Caco-2 (cell line): ENCODE measurements around the gene SORCS2. TPM values are rescaled to one million over a fixed set of nuclear protein-coding genes. Genes with fewer than 3 reads are reported as not detected.

Source experiments
- BruUV-seq: library from RNA; stranded (reverse); fragments of 400-500 nt; replicated peaks from 2 replicates; lab custom pipeline; 2021; lab: Mats Ljungman, UMichigan
- CTCF ChIA-PET: fragments of 300-600 bp; sonication (Branson Sonifier 250); formaldehyde crosslinking; loops from one replicate; lab custom pipeline; 2022; ENCODE audit warnings: antibody characterized with exemption; lab: Charles Lee
- POLR2A ChIA-PET: fragments of 300-600 bp; sonication (Branson Sonifier 250); formaldehyde crosslinking; loops from one replicate; lab custom pipeline; 2022; ENCODE audit warnings: antibody characterized with exemption; lab: Charles Lee
- DNase-seq, 2 experiments: peaks; one replicate each; pipeline versions ENCODE4 v3.0.0 to v3.0.0-alpha.2; 2020 to 2022
- H3K27me3 ChIP-seq: replicated peaks from 2 replicates; pipeline ENCODE4 v1.6.0; 2011; ENCODE audit warnings: low read length; ENCODE audit not compliant: control insufficient read depth, insufficient read depth
- H3K36me3 ChIP-seq: 2 replicates; pipeline ENCODE4 v1.5.1; 2011; ENCODE audit warnings: low read length; ENCODE audit not compliant: control insufficient read depth, insufficient read depth
- H3K4me1 ChIP-seq: fragments of 250-450 bp; sonication (Bioruptor Pico); 2 replicates; pipeline ENCODE4 v1.5.1; 2020; ENCODE audit warnings: mild to moderate bottlenecking
- H3K4me3 ChIP-seq: 2 replicates; pipeline ENCODE4 v1.5.1; 2011; ENCODE audit warnings: low read depth, mild to moderate bottlenecking, control low read depth, low read length
- H3K9me3 ChIP-seq: fragments of 250-450 bp; sonication (Bioruptor Pico); 2 replicates; pipeline ENCODE4 v1.5.1; 2020; ENCODE audit warnings: mild to moderate bottlenecking, moderate library complexity
- H3K27ac Mint-ChIP-seq: one replicate; pipeline ENCODE4 v1.8.0; 2022; ENCODE audit warnings: mixed read lengths; ENCODE audit not compliant: unreplicated experiment
- H3K27me3 Mint-ChIP-seq: one replicate; pipeline ENCODE4 v1.8.0; 2022; ENCODE audit warnings: mixed read lengths; ENCODE audit not compliant: insufficient read depth, unreplicated experiment
- H3K36me3 Mint-ChIP-seq: one replicate; pipeline ENCODE4 v1.8.0; 2022; ENCODE audit warnings: mild to moderate bottlenecking, mixed read lengths; ENCODE audit not compliant: insufficient read depth, unreplicated experiment
- H3K4me1 Mint-ChIP-seq: one replicate; pipeline ENCODE4 v1.8.0; 2022; ENCODE audit warnings: low read depth, mixed read lengths; ENCODE audit not compliant: unreplicated experiment
- H3K4me3 Mint-ChIP-seq: one replicate; pipeline ENCODE4 v1.8.0; 2022; ENCODE audit warnings: mild to moderate bottlenecking, moderate library complexity, mixed read lengths; ENCODE audit not compliant: unreplicated experiment
- H3K9me3 Mint-ChIP-seq: one replicate; pipeline ENCODE4 v1.8.0; 2022; ENCODE audit warnings: mixed read lengths; ENCODE audit not compliant: unreplicated experiment
- intact Hi-C: fragments of 100-400 bp; cut with micrococcal nuclease; formaldehyde crosslinking; loops from one replicate; pipeline ENCODE4 v1.10.0; 2022; ENCODE audit not compliant: unreplicated experiment
- total RNA-seq: library from RNA; stranded (reverse); gene quantifications from 2 replicates; pipeline ENCODE4 v1.2.3, GENCODE V29; 2022
- TF ChIP-seq, protein P1 (sequence below), 2 experiments: fragments of 200-600 bp in 1 of 2; IDR thresholded peaks; 1 replicate in 1 of 2; 2 replicates in 1 of 2; pipeline versions ENCODE4 v1.5.1 to v1.8.0; 2011 to 2022; ENCODE audit warnings: antibody characterized with exemption in 1 of 2, control low read depth in 1 of 2, inconsistent platforms in 1 of 2, low read depth in 1 of 2, low read length in 1 of 2, mild to moderate bottlenecking in 1 of 2, moderate library complexity in 1 of 2; ENCODE audit not compliant: insufficient read depth in 1 of 2, severe bottlenecking in 1 of 2, unreplicated experiment in 1 of 2

Gene SORCS2
- total RNA-seq, 1 experiment from 2014 or later, result 1.6 TPM

DNA sequence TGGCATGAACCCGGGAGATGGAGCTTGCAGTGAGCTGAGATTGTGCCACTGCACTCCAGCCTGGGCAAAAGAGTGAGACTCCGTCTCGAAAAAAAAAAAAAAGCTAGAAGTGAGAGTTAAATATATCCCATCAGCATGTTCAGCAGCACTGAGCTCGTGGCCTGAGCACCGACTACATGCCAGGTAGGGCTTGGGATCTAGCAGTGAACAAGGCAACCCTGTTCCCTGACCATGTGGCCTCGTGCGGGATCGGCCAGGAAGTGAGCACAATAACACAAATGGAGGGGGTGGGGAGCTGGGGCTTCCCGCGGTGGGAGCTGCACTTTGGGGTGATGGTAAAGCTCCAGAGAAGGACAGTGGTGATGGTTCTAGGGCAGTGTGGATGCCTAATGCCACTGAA lies 436.1 kb downstream of the SORCS2 start:
- H3K9me3 ChIP-seq, result no peaks in the 10 kb centered on the region
- ChIA-PET CTCF (no interaction called here), POLR2A (no interaction called here)
- Mint-ChIP-seq H3K4me3 (no peak overlapping the region), H3K9me3 (no peaks in the 10 kb centered on the region), H3K27me3 (peaks cover 13% of the 10 kb centered on the region), H3K27ac (no peak overlapping the region), H3K4me1 (no peaks in the 10 kb centered on the region), H3K36me3 (no peaks in the 10 kb centered on the region)
- no peaks in the 10 kb centered on the region for H3K4me1 ChIP-seq
- no peaks in the 10 kb centered on the region for H3K36me3 ChIP-seq
- H3K27me3 ChIP-seq, result no peaks in the 10 kb centered on the region; the same call in none of the 2 replicates
- intact Hi-C loops, result no loop called here
- BruUV-seq, result no TSS peak
- H3K4me3 ChIP-seq, result no peak overlapping the region
- TF ChIP-seq, protein P1, sequence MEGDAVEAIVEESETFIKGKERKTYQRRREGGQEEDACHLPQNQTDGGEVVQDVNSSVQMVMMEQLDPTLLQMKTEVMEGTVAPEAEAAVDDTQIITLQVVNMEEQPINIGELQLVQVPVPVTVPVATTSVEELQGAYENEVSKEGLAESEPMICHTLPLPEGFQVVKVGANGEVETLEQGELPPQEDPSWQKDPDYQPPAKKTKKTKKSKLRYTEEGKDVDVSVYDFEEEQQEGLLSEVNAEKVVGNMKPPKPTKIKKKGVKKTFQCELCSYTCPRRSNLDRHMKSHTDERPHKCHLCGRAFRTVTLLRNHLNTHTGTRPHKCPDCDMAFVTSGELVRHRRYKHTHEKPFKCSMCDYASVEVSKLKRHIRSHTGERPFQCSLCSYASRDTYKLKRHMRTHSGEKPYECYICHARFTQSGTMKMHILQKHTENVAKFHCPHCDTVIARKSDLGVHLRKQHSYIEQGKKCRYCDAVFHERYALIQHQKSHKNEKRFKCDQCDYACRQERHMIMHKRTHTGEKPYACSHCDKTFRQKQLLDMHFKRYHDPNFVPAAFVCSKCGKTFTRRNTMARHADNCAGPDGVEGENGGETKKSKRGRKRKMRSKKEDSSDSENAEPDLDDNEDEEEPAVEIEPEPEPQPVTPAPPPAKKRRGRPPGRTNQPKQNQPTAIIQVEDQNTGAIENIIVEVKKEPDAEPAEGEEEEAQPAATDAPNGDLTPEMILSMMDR (IDR thresholded peaks at IDR 0.05; ENCODE audit: insufficient read depth in 1 of 2, low read depth in 1 of 2, low read length in 1 of 2, severe bottlenecking in 1 of 2, unreplicated experiment in 1 of 2), result no peak
- DNase-seq, result no peak

DNA sequence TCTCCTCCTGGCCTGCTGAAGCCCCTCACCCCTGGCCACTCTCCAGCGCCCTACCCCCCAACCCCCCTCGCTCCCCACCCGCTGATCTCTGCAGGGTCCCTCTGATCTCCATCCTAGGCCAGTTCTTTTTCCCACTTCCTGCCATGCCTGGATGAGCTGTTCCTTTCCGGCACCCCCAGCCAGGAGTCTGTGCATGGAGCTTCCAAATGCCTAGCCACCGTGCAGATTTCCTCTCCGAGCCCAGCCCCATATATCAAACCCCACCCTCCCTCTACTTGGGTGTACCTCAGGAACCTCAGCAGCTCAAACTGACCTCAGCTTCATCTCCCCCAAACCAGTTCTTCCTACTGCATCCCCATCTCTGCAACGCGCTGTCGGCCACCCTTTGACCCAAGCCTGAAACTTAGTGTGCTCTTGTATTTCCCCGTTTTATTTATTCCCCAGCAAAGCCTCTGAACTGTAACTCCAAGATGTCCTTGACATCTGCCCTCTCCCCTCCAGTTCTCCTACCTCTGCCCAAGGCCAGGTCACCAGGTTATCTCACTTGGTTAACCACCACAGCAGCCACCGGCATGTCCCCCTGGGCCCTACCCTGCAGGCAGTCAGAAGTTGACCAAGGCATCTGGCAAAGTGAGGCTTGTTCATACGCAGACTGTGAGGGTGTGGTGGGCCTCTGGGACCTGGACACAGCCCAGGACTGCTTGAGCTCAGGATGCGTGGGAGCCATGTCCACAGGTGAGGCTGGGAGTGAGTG lies 437.3 kb downstream of the SORCS2 start:
- Histone ChIP-seq H3K36me3 (no peaks in the 10 kb centered on the region), H3K9me3 (no peaks in the 10 kb centered on the region), H3K4me1 (no peaks in the 10 kb centered on the region), H3K27me3 (no peaks in the 10 kb centered on the region; the same call in 1 of the 2 replicates), H3K4me3 (no peak overlapping the region)
- no TSS peak for BruUV-seq
- H3K27ac Mint-ChIP-seq, result no peak overlapping the region
- H3K9me3 Mint-ChIP-seq, result no peaks in the 10 kb centered on the region
- ChIA-PET POLR2A (no interaction called here), CTCF (no interaction called here)
- intact Hi-C loops, result no loop called here
- H3K36me3 Mint-ChIP-seq, result no peaks in the 10 kb centered on the region
- DNase-seq, result no peak
- H3K27me3 Mint-ChIP-seq, result peaks cover 6% of the 10 kb centered on the region
- H3K4me1 Mint-ChIP-seq, result no peaks in the 10 kb centered on the region
- no peak overlapping the region for H3K4me3 Mint-ChIP-seq
- TF ChIP-seq, protein P1 (IDR thresholded peaks at IDR 0.05; ENCODE audit: insufficient read depth in 1 of 2, low read depth in 1 of 2, low read length in 1 of 2, severe bottlenecking in 1 of 2, unreplicated experiment in 1 of 2), result no peak

DNA sequence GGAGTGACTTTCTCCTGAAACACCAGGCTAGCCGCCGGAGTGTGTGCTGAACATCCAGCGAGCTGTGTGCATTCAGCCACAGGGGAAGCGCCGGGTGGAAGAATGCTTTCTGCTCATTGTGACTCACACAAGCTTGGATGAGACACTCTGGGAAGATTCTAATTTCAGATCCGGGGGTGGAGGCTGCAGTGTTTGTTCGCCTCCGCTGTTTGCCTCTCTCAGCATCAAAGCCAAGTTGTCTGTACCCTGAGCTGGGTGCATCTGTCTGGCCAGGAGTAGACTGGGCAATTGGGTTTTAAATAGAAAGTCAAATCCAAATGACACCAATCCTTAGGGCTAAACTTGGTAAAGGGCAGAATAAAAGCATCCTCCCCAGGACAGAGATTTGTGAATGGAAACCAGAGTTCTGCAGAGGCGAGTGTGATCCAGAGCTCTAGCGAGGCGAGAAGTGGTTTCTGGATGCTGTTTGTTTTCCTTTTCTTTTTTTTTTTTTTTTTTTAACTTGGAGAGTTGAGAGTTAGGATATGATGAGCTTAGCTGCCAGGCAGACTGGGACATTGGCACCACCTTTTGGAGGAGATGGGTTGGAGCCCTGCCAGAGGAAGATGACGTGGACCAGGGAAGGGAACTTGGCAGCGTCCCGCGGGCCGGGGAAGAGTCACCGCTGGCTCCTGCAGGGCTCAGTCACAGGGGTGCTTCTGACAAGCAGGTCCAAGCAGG lies 438.4 kb downstream of the SORCS2 start:
- no peak for DNase-seq
- ChIA-PET POLR2A (interaction anchor here (0.6 kb wide), 1 partner anchor 399 kb away, joined by 6 read pairs; no protein-coding TSS in a partner anchor), CTCF (interaction anchor here (0.6 kb wide), 1 partner anchor 74 kb away, joined by 4 read pairs; no protein-coding TSS in a partner anchor)
- Histone ChIP-seq H3K27me3 (no peaks in the 10 kb centered on the region; the same call in 1 of the 2 replicates), H3K4me3 (no peak overlapping the region), H3K36me3 (no peaks in the 10 kb centered on the region), H3K9me3 (no peaks in the 10 kb centered on the region), H3K4me1 (no peaks in the 10 kb centered on the region)
- Mint-ChIP-seq H3K36me3 (no peaks in the 10 kb centered on the region), H3K4me3 (no peak overlapping the region), H3K9me3 (no peaks in the 10 kb centered on the region), H3K27me3 (peaks cover 5% of the 10 kb centered on the region), H3K27ac (no peak overlapping the region), H3K4me1 (no peaks in the 10 kb centered on the region)
- TF ChIP-seq, protein P1 (IDR thresholded peaks at IDR 0.05; ENCODE audit: insufficient read depth in 1 of 2, low read depth in 1 of 2, low read length in 1 of 2, severe bottlenecking in 1 of 2, unreplicated experiment in 1 of 2), result no peak
- intact Hi-C loops, result no loop called here
- BruUV-seq, result no TSS peak
